Endothelial cell of umbilical vein (primary cell): Measurements from ENCODE around the gene NFATC1. TPM values are rescaled to one million over a fixed set of nuclear protein-coding genes. Genes with fewer than 3 reads are reported as not detected.

Experiments
- BruUV-seq: library from RNA; stranded (reverse); fragments of 400-500 nt; replicated peaks from 2 replicates; lab custom pipeline; 2021; lab: Mats Ljungman, UMichigan
- CTCF ChIA-PET: fragments of 300-600, 350-600 bp; sonication (Branson Sonifier 250); formaldehyde crosslinking; loops from one replicate; lab custom pipeline; 2021; ENCODE audit warnings: antibody characterized with exemption, inconsistent platforms; lab: Charles Lee
- POLR2A ChIA-PET: fragments of 300-600, 350-600 bp; sonication (Branson Sonifier 250); formaldehyde crosslinking; loops from one replicate; lab custom pipeline; 2021; ENCODE audit warnings: antibody characterized with exemption, inconsistent platforms; lab: Charles Lee
- DNase-seq: peaks from one replicate; pipeline ENCODE4 v3.0.0-alpha.2; 2011; ENCODE audit warnings: low read depth, low spot score
- FAIRE-seq: peaks from 2 replicates; lab custom pipeline; 2011; peaks lifted over from hg19 to GRCh38; lab: Jason Lieb, UNC
- H2AFZ ChIP-seq: 2 replicates; pipeline ENCODE4 v1.6.0; 2012; ENCODE audit warnings: low read depth, low read length, control low read depth, inconsistent platforms
- H3K27ac ChIP-seq: 2 replicates; pipeline ENCODE4 v1.5.1; 2011; ENCODE audit warnings: low read depth, mild to moderate bottlenecking, control low read depth, low read length, moderate library complexity; ENCODE audit not compliant: insufficient read depth
- H3K27me3 ChIP-seq, 2 experiments: 2 replicates each; pipeline versions ENCODE4 v1.6.0 to v1.6.1; 2011; ENCODE audit warnings: low read length in 2 of 2, mixed read lengths in 1 of 2; ENCODE audit not compliant: control insufficient read depth in 2 of 2, insufficient read depth in 2 of 2
- H3K36me3 ChIP-seq, 2 experiments: 2 replicates in 1 of 2; 3 replicates in 1 of 2; pipeline ENCODE4 v1.5.1; 2011; ENCODE audit warnings: low read length in 2 of 2, mild to moderate bottlenecking in 1 of 2, moderate library complexity in 1 of 2; ENCODE audit not compliant: control insufficient read depth in 2 of 2, insufficient read depth in 2 of 2; ENCODE audit errors: extremely low read depth in 1 of 2
- H3K4me1 ChIP-seq: 3 replicates; pipeline ENCODE4 v1.5.1; 2011; ENCODE audit warnings: mild to moderate bottlenecking, low read length; ENCODE audit not compliant: control insufficient read depth, insufficient read depth; ENCODE audit errors: extremely low read depth
- H3K4me2 ChIP-seq: 2 replicates; pipeline ENCODE4 v1.6.1; 2011; ENCODE audit warnings: low read length, control low read depth, mixed read lengths; ENCODE audit not compliant: insufficient read depth
- H3K4me3 ChIP-seq, 3 experiments: fragments of 200-600 bp in 1 of 3; sonication (generic), shearing (Covaris generic) in 1 of 3; replicated peaks in 1 of 3; 2 replicates each; pipeline ENCODE4 v1.5.1; 2011 to 2016; ENCODE audit warnings: control low read depth in 3 of 3, low read length in 3 of 3, mild to moderate bottlenecking in 2 of 3, inconsistent platforms in 1 of 3, low read depth in 1 of 3, moderate library complexity in 1 of 3; ENCODE audit not compliant: insufficient read depth in 1 of 3
- H3K79me2 ChIP-seq: 2 replicates; pipeline ENCODE4 v1.6.0; 2012; ENCODE audit warnings: low read length, inconsistent platforms; ENCODE audit not compliant: control insufficient read depth, insufficient read depth
- H3K9ac ChIP-seq: replicated peaks from 2 replicates; pipeline ENCODE3; 2011; ENCODE audit warnings: low read length, control low read depth; ENCODE audit not compliant: insufficient read depth; ENCODE audit errors: extremely low read depth
- H3K9me1 ChIP-seq: replicated peaks from 3 replicates; pipeline ENCODE4 v1.6.0; 2011; ENCODE audit warnings: mild to moderate bottlenecking, low read length; ENCODE audit not compliant: control insufficient read depth, insufficient read depth; ENCODE audit errors: extremely low read depth
- H3K9me3 ChIP-seq: replicated peaks from 2 replicates; pipeline ENCODE4 v1.5.1; 2012; ENCODE audit warnings: low read length, inconsistent platforms; ENCODE audit not compliant: control insufficient read depth, insufficient read depth
- H4K20me1 ChIP-seq: replicated peaks from 2 replicates; pipeline ENCODE3; 2011; ENCODE audit warnings: mild to moderate bottlenecking, low read length; ENCODE audit not compliant: control insufficient read depth, insufficient read depth; ENCODE audit errors: extremely low read depth
- CTCF ChIP-seq, 2 donors: IDR thresholded peaks; 1 replicate in 1 of 2; 2 replicates in 1 of 2; pipeline ENCODE4 v1.5.1; 2011; ENCODE audit warnings: low read length in 2 of 2, mild to moderate bottlenecking in 2 of 2, moderate library complexity in 2 of 2, control low read depth in 1 of 2, inconsistent platforms in 1 of 2, low read depth in 1 of 2; ENCODE audit not compliant: insufficient read depth in 1 of 2; ENCODE audit errors: extremely low read depth in 1 of 2
- EZH2 ChIP-seq: IDR thresholded peaks from 2 replicates; pipeline ENCODE4 v1.6.1; 2012; ENCODE audit warnings: borderline replicate concordance, low read depth, mild to moderate bottlenecking, moderate library complexity, low read length, inconsistent platforms; ENCODE audit not compliant: severe bottlenecking
- FOS ChIP-seq: IDR thresholded peaks from 2 replicates; pipeline ENCODE4 v1.6.1; 2011; ENCODE audit warnings: mild to moderate bottlenecking, low read length, moderate library complexity, borderline replicate concordance; ENCODE audit not compliant: insufficient read depth
- GATA2 ChIP-seq: IDR thresholded peaks from 2 replicates; pipeline ENCODE4 v1.7.0; 2011; ENCODE audit warnings: low read depth, mild to moderate bottlenecking, moderate library complexity, mixed read lengths, low read length; ENCODE audit not compliant: insufficient read length, insufficient read depth
- JUN ChIP-seq: IDR thresholded peaks from 2 replicates; pipeline ENCODE4 v1.6.1; 2011; ENCODE audit warnings: borderline replicate concordance, low read depth; ENCODE audit not compliant: insufficient read length, insufficient read depth
- MAX ChIP-seq: IDR thresholded peaks from 2 replicates; pipeline ENCODE4 v1.6.1; 2011; ENCODE audit not compliant: insufficient read depth, insufficient read length
- MYC ChIP-seq: IDR thresholded peaks from one replicate; pipeline ENCODE4 v1.6.1; 2011; ENCODE audit warnings: mild to moderate bottlenecking, low read depth, low read length
- POLR2A ChIP-seq: IDR thresholded peaks from 2 replicates; pipeline ENCODE4 v1.6.1; 2012; ENCODE audit warnings: low read depth, mild to moderate bottlenecking, control low read depth, low read length
- POLR2AphosphoS5 ChIP-seq: IDR thresholded peaks from 2 replicates; pipeline ENCODE4 v1.6.1; 2012; ENCODE audit warnings: low read depth, mild to moderate bottlenecking, control low read depth, low read length, moderate library complexity; ENCODE audit not compliant: insufficient read depth
- dilution Hi-C: fragments of 300-500 bp; cut with MboI; formaldehyde crosslinking; loops from one replicate; pipeline ENCODE4 v1.15.0; 2019; ENCODE audit warnings: low sequenced_read_pairs; ENCODE audit not compliant: extremely low pct_ligation_motif_present
- intact Hi-C: fragments of 100-400 bp; cut with micrococcal nuclease; formaldehyde crosslinking; loops from one replicate; pipeline ENCODE4 v1.10.0; 2022
- polyA plus RNA-seq, 4 experiments: library from polyadenylated mRNA; depleted of rRNA in 3 of 4; stranded (reverse) in 3 of 4; unstranded in 1 of 4; fragments of >200 nt; gene quantifications; 2 replicates each; pipeline versions ENCODE4 v1.2.1 to v1.2.3, GENCODE V29; 2011 to 2012; ENCODE audit warnings: missing spikeins in 1 of 4
- total RNA-seq: library from RNA; stranded (reverse); gene quantifications from 2 replicates; pipeline ENCODE4 v1.2.3, GENCODE V29; 2021

Gene NFATC1
- total and polyA plus RNA-seq, 2 donors (not counting 3 experiments of a cell fraction or from before 2014, with no cell fraction given) = 11.1 to 30.0 TPM

GRCh38 chr18:79547413-79548076 lies 151.8 kb downstream of the NFATC1 start:
- no peak for DNase-seq
- Histone ChIP-seq H4K20me1 (no peaks in the 10 kb centered on the region), H3K4me3 (no peak overlapping the region), H3K4me1 (no peaks in the 10 kb centered on the region), H3K9me1 (no peaks in the 10 kb centered on the region), H2AFZ (no peak overlapping the region), H3K36me3 (no peaks in the 10 kb centered on the region), H3K4me2 (no peak overlapping the region), H3K79me2 (no peaks in the 10 kb centered on the region), H3K9me3 (no peaks in the 10 kb centered on the region), H3K27ac (no peak overlapping the region), H3K27me3 (no peaks in the 10 kb centered on the region), H3K9ac (no peak overlapping the region)
- ChIA-PET POLR2A (no interaction called here), CTCF (no interaction called here)
- intact Hi-C loops = no loop called here
- no peak for FAIRE-seq
- BruUV-seq = no TSS peak
- TF ChIP-seq JUN (no peak), CTCF (IDR thresholded peaks at IDR 0.05; ENCODE audit: extremely low read depth in 1 of 2, insufficient read depth in 1 of 2, low read depth in 1 of 2, low read length in 2 of 2) (no peak), MYC (no peak), FOS (no peak), POLR2A (no peak), EZH2 (no peak), GATA2 (no peak), MAX (no peak), POLR2AphosphoS5 (no peak)
- dilution Hi-C loops = no loop called here
